SU-DHL-6 (cell line): ENCODE results near the gene RPL12.
A peak's percentile ranks its signal among the peaks of the same experiment; 100 is the strongest.

Experiments used
- H2AFZ ChIP-seq: fragments of 200-600 bp; sonication (generic); 2 replicates; pipeline ENCODE4 v1.6.1; 2014; ENCODE audit warnings: low read depth, mild to moderate bottlenecking, moderate library complexity, mixed read lengths, antibody characterized with exemption, low read length; ENCODE audit not compliant: severe bottlenecking
- H3F3A ChIP-seq: fragments of 200-600 bp; shearing (Covaris generic); 2 replicates; pipeline ENCODE4 v1.6.0; 2016; ENCODE audit warnings: antibody characterized with exemption, mild to moderate bottlenecking; ENCODE audit not compliant: insufficient read depth
- H3K27ac ChIP-seq: fragments of 200-600 bp; sonication (generic); 2 replicates; pipeline ENCODE4 v1.5.1; 2016; ENCODE audit warnings: low read depth, mild to moderate bottlenecking, low read length, moderate library complexity, mixed read lengths
- H3K27me3 ChIP-seq: fragments of 200-600 bp; sonication (generic), shearing (Covaris generic); 2 replicates; pipeline ENCODE4 v1.6.0; 2014; ENCODE audit warnings: mild to moderate bottlenecking, low read length
- H3K36me3 ChIP-seq: fragments of 200-600 bp; sonication (generic); 2 replicates; pipeline ENCODE4 v1.6.1; 2014; ENCODE audit warnings: mild to moderate bottlenecking, low read length, mixed read lengths
- H3K4me2 ChIP-seq: fragments of 300-600, 200-600 bp; shearing (Covaris generic), sonication (generic); 2 replicates; pipeline ENCODE4 v1.6.0; 2014; ENCODE audit warnings: low read length, low read depth, mild to moderate bottlenecking; ENCODE audit not compliant: poor library complexity, severe bottlenecking
- H3K4me3 ChIP-seq: fragments of 200-600 bp; sonication (generic); 2 replicates; pipeline ENCODE4 v1.5.1; 2014; ENCODE audit warnings: antibody characterized with exemption, low read length, mild to moderate bottlenecking, mixed read lengths; ENCODE audit not compliant: insufficient read depth, poor library complexity, severe bottlenecking
- H3K79me2 ChIP-seq: fragments of 200-600 bp; sonication (generic); 2 replicates; pipeline ENCODE4 v1.6.1; 2014; ENCODE audit warnings: mild to moderate bottlenecking, low read length, moderate library complexity; ENCODE audit not compliant: insufficient read depth
- H3K9ac ChIP-seq: fragments of 200-600 bp; sonication (generic); 2 replicates; pipeline ENCODE4 v1.7.0; 2014; ENCODE audit warnings: mild to moderate bottlenecking, low read length
- H3K9me2 ChIP-seq: fragments of 200-600 bp; sonication (generic); replicated peaks from 2 replicates; pipeline ENCODE4 v1.6.1; 2014; ENCODE audit warnings: low read length; ENCODE audit not compliant: insufficient read depth
- H3K9me3 ChIP-seq: fragments of 200-600 bp; sonication (generic); 2 replicates; pipeline ENCODE4 v1.6.1; 2014; ENCODE audit warnings: low read length, mixed read lengths; ENCODE audit not compliant: insufficient read depth
- H4K20me1 ChIP-seq: fragments of 200-600 bp; sonication (generic); 2 replicates; pipeline ENCODE4 v1.6.1; 2014; ENCODE audit warnings: low read depth, mild to moderate bottlenecking, antibody characterized with exemption, low read length, moderate library complexity, mixed read lengths
- CTCF ChIP-seq: fragments of 200-600 bp; sonication (generic); IDR thresholded peaks from one replicate; pipeline ENCODE4 v1.5.1; 2017; ENCODE audit warnings: antibody characterized with exemption, mild to moderate bottlenecking, low read length, moderate library complexity; ENCODE audit not compliant: insufficient read depth, poor library complexity, severe bottlenecking
- EZH2phosphoT487 ChIP-seq: fragments of 200-600 bp; sonication (generic), shearing (Covaris generic); conservative IDR thresholded peaks from 2 replicates; pipeline ENCODE4 v1.6.1; 2018; ENCODE audit warnings: mild to moderate bottlenecking, antibody characterized with exemption, low read length, moderate library complexity, mixed read lengths

RPL12 gene

GRCh38 chr9:127423934-127424675 lies 27.1 kb downstream of the RPL12 start, which contains the start of gene ZNF79:
TSS of gene ZNF79 (plus strand) at chr9:127424382. CDS start at chr9:127424788, 406 bp downstream.
- Histone ChIP-seq H3K79me2 (peaks cover 39% of the 10 kb centered on the region), H3K4me3 (peak within 1 kb of the TSS; percentile 64), H3K9ac (peak within 1 kb of the TSS; percentile 93), H3K27ac (peak within 1 kb of the TSS; percentile 58), H3K27me3 (no peaks in the 10 kb centered on the region), H3K36me3 (no peaks in the 10 kb centered on the region), H3K9me3 (no peaks in the 10 kb centered on the region), H4K20me1 (no peaks in the 10 kb centered on the region), H3K4me2 (peak within 1 kb of the TSS; percentile 84), H3F3A (no peaks in the 10 kb centered on the region), H2AFZ (peak within 1 kb of the TSS; percentile 90), H3K9me2 (no peaks in the 10 kb centered on the region)
- TF ChIP-seq EZH2phosphoT487 = no peak
- TF ChIP-seq CTCF = no peak

GRCh38 chr9:127423476-127423933 lies 27.7 kb downstream of the RPL12 start:
- peak overlapping the region; percentile 84 for H3K4me2 ChIP-seq
- TF ChIP-seq CTCF (no peak), EZH2phosphoT487 (no peak)
- H3K36me3 ChIP-seq = no peaks in the 10 kb centered on the region
- H2AFZ ChIP-seq = peak overlapping the region; percentile 90
- H3K79me2 ChIP-seq = peaks cover 39% of the 10 kb centered on the region
- no peaks in the 10 kb centered on the region for H3K27me3 ChIP-seq
- H3K9me3 ChIP-seq = no peaks in the 10 kb centered on the region
- H3K27ac ChIP-seq = peak overlapping the region; percentile 58
- H3K9ac ChIP-seq = peak overlapping the region; percentile 93
- H3F3A ChIP-seq = no peaks in the 10 kb centered on the region
- no peaks in the 10 kb centered on the region for H4K20me1 ChIP-seq
- H3K4me3 ChIP-seq = peak overlapping the region; percentile 64
- H3K9me2 ChIP-seq = no peaks in the 10 kb centered on the region

GRCh38 chr9:127422787-127423186 lies 28.4 kb downstream of the RPL12 start:
- Histone ChIP-seq H3K79me2 (peaks cover 39% of the 10 kb centered on the region), H3K27me3 (no peaks in the 10 kb centered on the region), H3K9ac (peak overlapping the region; percentile 93), H2AFZ (no peak overlapping the region), H3K9me3 (no peaks in the 10 kb centered on the region), H3K36me3 (no peaks in the 10 kb centered on the region), H3K27ac (no peak overlapping the region), H4K20me1 (no peaks in the 10 kb centered on the region), H3F3A (no peaks in the 10 kb centered on the region), H3K9me2 (no peaks in the 10 kb centered on the region), H3K4me2 (peak overlapping the region; percentile 84), H3K4me3 (peak overlapping the region; percentile 64)
- TF ChIP-seq CTCF = no peak
